Measurements from ENCODE around the gene PHKG1.

GRCh38 chr7:56074371-56074791 is 18.4 kb downstream of the PHKG1 start:
- TF ChIP-seq CTCF (IDR thresholded peaks at IDR 0.05) (peak; percentile 78), POLR2A (IDR thresholded peaks at IDR 0.05; ENCODE audit: low read length) (no peak), HDAC2 (IDR thresholded peaks at IDR 0.05) (no peak), CHD2 (IDR thresholded peaks at IDR 0.05; ENCODE audit: low read length, partially characterized antibody) (no peak), FOSB (CRISPR knock-in tag; IDR thresholded peaks at IDR 0.05) (no peak), HOXA7 (CRISPR knock-in tag; IDR thresholded peaks at IDR 0.05) (no peak), FOXS1 (CRISPR knock-in tag; IDR thresholded peaks at IDR 0.05) (no peak)

All from A549 (cell line).